Tibial nerve (tissue), 4 donors: ENCODE measurements around the gene TPM2. TPM values are rescaled to one million over a fixed set of nuclear protein-coding genes. Genes with fewer than 3 reads are reported as not detected.

ENCODE experiments used
- DNase-seq, 2 donors: peaks; one replicate each; pipeline ENCODE4 v3.0.0-alpha.2; 2019; ENCODE audit warnings: low spot score in 2 of 2
- H3K27ac ChIP-seq, 4 donors: fragments of 200-600 bp; sonication (generic) in 3 of 4; one replicate each; pipeline ENCODE4 v1.5.1; 2017 to 2019; ENCODE audit warnings: mild to moderate bottlenecking in 1 of 4
- H3K27me3 ChIP-seq, 2 donors: fragments of 200-600 bp; sonication (generic) in 1 of 2; one replicate each; pipeline versions ENCODE4 v1.5.1 to v1.6.0; 2017 to 2019
- H3K36me3 ChIP-seq, 3 donors: fragments of 200-600 bp; sonication (generic); one replicate each; pipeline ENCODE4 v1.5.1; 2018 to 2019
- H3K4me1 ChIP-seq, 4 donors: fragments of 200-600 bp; sonication (generic) in 3 of 4; one replicate each; pipeline ENCODE4 v1.5.1; 2017 to 2019
- H3K4me3 ChIP-seq, 4 donors: fragments of 200-600 bp; sonication (generic) in 3 of 4; one replicate each; pipeline ENCODE4 v1.5.1; 2017 to 2019; ENCODE audit warnings: mild to moderate bottlenecking in 1 of 4, moderate library complexity in 1 of 4
- H3K9me3 ChIP-seq, 4 donors: fragments of 200-600 bp; sonication (generic) in 3 of 4; one replicate each; pipeline ENCODE4 v1.5.1; 2017 to 2019
- CTCF ChIP-seq, 5 experiments: fragments of 200-600 bp in 3 of 5; fragments of 450-650 bp in 2 of 5; sonication (generic) in 3 of 5; IDR thresholded peaks; one replicate each; pipeline ENCODE4 v1.5.1; 2016 to 2019; ENCODE audit warnings: antibody characterized with exemption in 5 of 5, mild to moderate bottlenecking in 3 of 5, moderate library complexity in 2 of 5
- EP300 ChIP-seq, 2 donors: sonication (generic); formaldehyde crosslinking; IDR thresholded peaks; one replicate each; pipeline ENCODE4 v1.6.1; 2017; ENCODE audit warnings: antibody characterized with exemption in 2 of 2, mild to moderate bottlenecking in 1 of 2
- POLR2A ChIP-seq, 2 donors: fragments of 450-650 bp; IDR thresholded peaks; one replicate each; pipeline ENCODE4 v1.6.1; 2017; ENCODE audit warnings: antibody characterized with exemption in 2 of 2, mild to moderate bottlenecking in 2 of 2, moderate library complexity in 2 of 2
- WGBS, 2 donors: methylation state at CpG; one replicate each; pipeline ENCODE4 v1.1.5; 2018; 5-methylcytosine and 5-hydroxymethylcytosine counted together
- total RNA-seq, 4 donors: library from RNA; depleted of rRNA; stranded (reverse); fragments of >200 nt; gene quantifications; one replicate each; pipeline ENCODE4 v1.1.0, GENCODE V29; 2016

TPM2 gene
- total RNA-seq, 4 donors from 2014 or later = 229 to 350 (median 289) TPM

GRCh38 chr9:35703906-35704672 is 14.4 kb upstream of the TPM2 start:
- Histone ChIP-seq H3K36me3 (peaks cover 17 to 100% (median 78%) of the 10 kb centered on the region in 3 donors), H3K27me3 (no peaks in the 10 kb centered on the region), H3K4me3 (no peak overlapping the region), H3K4me1 (no peaks in the 10 kb centered on the region), H3K9me3 (no peaks in the 10 kb centered on the region), H3K27ac (no peak overlapping the region)
- WGBS, 2 donors = 92 to 93% methylated on average over 26 of the region's 26 CpGs
- TF ChIP-seq POLR2A (IDR thresholded peaks at IDR 0.05) = no peak
- TF ChIP-seq CTCF (IDR thresholded peaks at IDR 0.05) = no peak
- TF ChIP-seq EP300 (IDR thresholded peaks at IDR 0.05) = no peak
- DNase-seq = no peak

GRCh38 chr9:35702696-35703095 is 13.0 kb upstream of the TPM2 start:
- DNase-seq = no peak
- Histone ChIP-seq H3K4me3 (no peak overlapping the region), H3K9me3 (no peaks in the 10 kb centered on the region), H3K4me1 (peaks cover 0 to under 1% (median 0%) of the 10 kb centered on the region in 4 donors), H3K27me3 (no peaks in the 10 kb centered on the region), H3K36me3 (peaks cover 17 to 100% (median 79%) of the 10 kb centered on the region in 3 donors), H3K27ac (no peak overlapping the region)
- TF ChIP-seq EP300 (IDR thresholded peaks at IDR 0.05) (no peak), POLR2A (IDR thresholded peaks at IDR 0.05) (no peak), CTCF (IDR thresholded peaks at IDR 0.05) (no peak)
- 89 to 97% methylated on average over 7 of the region's 7 CpGs for WGBS, 2 donors

GRCh38 chr9:35700942-35701341 is 11.2 kb upstream of the TPM2 start:
- no peak for DNase-seq
- Histone ChIP-seq H3K4me1 (peaks cover 0 to 18% (median 4%) of the 10 kb centered on the region in 4 donors), H3K9me3 (no peaks in the 10 kb centered on the region), H3K27me3 (no peaks in the 10 kb centered on the region), H3K27ac (no peak overlapping the region), H3K36me3 (peaks cover 12 to 99% (median 64%) of the 10 kb centered on the region in 3 donors), H3K4me3 (no peak overlapping the region)
- TF ChIP-seq EP300 (IDR thresholded peaks at IDR 0.05) (no peak), CTCF (IDR thresholded peaks at IDR 0.05) (no peak)

GRCh38 chr9:35700031-35700430 is 10.3 kb upstream of the TPM2 start:
- no peaks in the 10 kb centered on the region for H3K9me3 ChIP-seq

More at GRCh38 chr9:35700031-35700430, 10.3 kb upstream of the TPM2 start:
- Histone ChIP-seq H3K4me3 (no peak overlapping the region), H3K4me1 (peaks cover 0 to 21% (median 4%) of the 10 kb centered on the region in 4 donors), H3K27me3 (no peaks in the 10 kb centered on the region), H3K27ac (no peak overlapping the region), H3K36me3 (peaks cover 6 to 94% (median 58%) of the 10 kb centered on the region in 3 donors)
- WGBS, 2 donors = 83 to 85% methylated on average over 11 of the region's 11 CpGs
- TF ChIP-seq CTCF (IDR thresholded peaks at IDR 0.05) (no peak), EP300 (IDR thresholded peaks at IDR 0.05) (no peak), POLR2A (IDR thresholded peaks at IDR 0.05) (no peak)
- DNase-seq = no peak
